Posterior vena cava (tissue), 2 donors: ENCODE results near the gene NOP14. TPM values are rescaled to one million over a fixed set of nuclear protein-coding genes. Genes with fewer than 3 reads are reported as not detected.

Source experiments
- DNase-seq: peaks from one replicate; pipeline ENCODE4 v3.0.0-alpha.2; 2020; ENCODE audit warnings: low spot score
- intact Hi-C, 2 donors: fragments of 100-400 bp; cut with DNase I; formaldehyde crosslinking; loops; one replicate each; pipeline versions ENCODE4 v1.14.1 to v1.14.2; 2022 to 2023
- total RNA-seq, 2 donors: library from RNA; stranded (reverse); fragmentation: NEBNext Ultra II Directional; extraction: Animal tissue kit (Norgen Biotek cat#: 25700); gene quantifications; one replicate each; pipeline ENCODE4 v1.2.1, GENCODE V29; 2021
- donor health status: DM: yes; HTN: yes; CAD: no.
- donor health status: DM: yes; HTN: yes; CAD: no.

The NOP14 gene
- total RNA-seq, 2 donors from 2014 or later: 16.1 to 20.5 TPM

- peak; percentile 73 for DNase-seq
- intact Hi-C loops: loop anchor here in 1 of 2 donors (10.0 kb wide), 1 partner anchor 171 kb away; no protein-coding TSS in a partner anchor
Measured at GRCh38 chr4:2935762-2936743, 27.2 kb downstream of the NOP14 start.

GRCh38 chr4:2934813-2935761 is 28.1 kb downstream of the NOP14 start:
- peak; percentile 98 for DNase-seq
- intact Hi-C loops: loop anchor here (5.0 to 10.0 kb wide), 2 partner anchors 168 to 170 kb away; no protein-coding TSS in a partner anchor

GRCh38 chr4:2934077-2934812 is 29.0 kb downstream of the NOP14 start:
- intact Hi-C loops: loop anchor here (5.0 to 10.0 kb wide), 2 partner anchors 167 to 169 kb away; no protein-coding TSS in a partner anchor

GRCh38 chr4:2933566-2934076 is 29.6 kb downstream of the NOP14 start:
- intact Hi-C loops: loop anchor here (5.0 to 10.0 kb wide), 2 partner anchors 166 to 169 kb away; no protein-coding TSS in a partner anchor
- peak; percentile 84 for DNase-seq

More at GRCh38 chr4:2934077-2934812, 29.0 kb downstream of the NOP14 start:
- peak; percentile 94 for DNase-seq

GRCh38 chr4:2932951-2933565 is 30.1 kb downstream of the NOP14 start:
- peak; percentile 81 for DNase-seq
- intact Hi-C loops: loop anchor here (5.0 to 10.0 kb wide), 2 partner anchors 166 to 168 kb away; no protein-coding TSS in a partner anchor

GRCh38 chr4:2932321-2932950 is 30.8 kb downstream of the NOP14 start:
- peak; percentile 77 for DNase-seq
- intact Hi-C loops: loop anchor here (5.0 to 10.0 kb wide), 2 partner anchors 165 to 168 kb away; no protein-coding TSS in a partner anchor

- intact Hi-C loops: loop anchor here (5.0 to 10.0 kb wide), 2 partner anchors 164 to 167 kb away; no protein-coding TSS in a partner anchor
Measured at GRCh38 chr4:2931512-2932301, 31.5 kb downstream of the NOP14 start.

GRCh38 chr4:2930758-2931511 is 32.3 kb downstream of the NOP14 start:
- peak; percentile 79 for DNase-seq

More at GRCh38 chr4:2931512-2932301, 31.5 kb downstream of the NOP14 start:
- DNase-seq: peak; percentile 93

GRCh38 chr4:2930135-2930757 is 33.0 kb downstream of the NOP14 start:
- DNase-seq: peak; percentile 70
- intact Hi-C loops: loop anchor here (5.0 to 10.0 kb wide), 2 partner anchors 163 to 165 kb away; no protein-coding TSS in a partner anchor

More at GRCh38 chr4:2930758-2931511, 32.3 kb downstream of the NOP14 start:
- intact Hi-C loops: loop anchor here (5.0 to 10.0 kb wide), 2 partner anchors 164 to 166 kb away; no protein-coding TSS in a partner anchor

GRCh38 chr4:2929469-2929868 is 33.7 kb downstream of the NOP14 start:
- peak; percentile 66 for DNase-seq
- intact Hi-C loops: no loop called here

GRCh38 chr4:2928242-2929176 is 34.7 kb downstream of the NOP14 start:
- intact Hi-C loops: no loop called here
- DNase-seq: peak; percentile 74

- intact Hi-C loops: no loop called here
- peak; percentile 69 for DNase-seq
Measured at GRCh38 chr4:2927696-2928075, 35.5 kb downstream of the NOP14 start.

- DNase-seq: peak; percentile 74
- intact Hi-C loops: no loop called here
Measured at GRCh38 chr4:2927016-2927695, 36.0 kb downstream of the NOP14 start.
